ENCODE results near the gene PNMA6F.
A peak's percentile ranks its signal among the peaks of the same experiment; 100 is the strongest.
"Not testable (repeated sequence)": the region's sequence is repeated elsewhere in the genome, so short reads cannot be mapped to it uniquely, and the experiment has no call there.

The PNMA6F gene

GRCh38 chrX:153334654-153335295 is 13.2 kb upstream of the PNMA6F start:
- DNase-seq: no peak

GRCh38 chrX:153333821-153334653 is 12.5 kb upstream of the PNMA6F start, which contains the start of gene ZNF275:
TSS of gene ZNF275 (plus strand) at chrX:153334153. CDS start at chrX:153336680, 2,527 bp downstream.
- DNase-seq: peak; percentile 82 to 85

- no peak for DNase-seq
Observed at GRCh38 chrX:153333266-153333665, 11.7 kb upstream of the PNMA6F start.

- DNase-seq: no peak
Observed at GRCh38 chrX:153327561-153327960, 6.0 kb upstream of the PNMA6F start.

GRCh38 chrX:153320555-153321184 is 897 bp downstream of the PNMA6F start:
- DNase-seq: no peak

- DNase-seq: not testable (repeated sequence)
Observed at GRCh38 chrX:153320047-153320443, 1.5 kb downstream of the PNMA6F start.

- DNase-seq: no peak
Observed at GRCh38 chrX:153319295-153320046, 2.1 kb downstream of the PNMA6F start.

GRCh38 chrX:153318811-153319210 is 2.8 kb downstream of the PNMA6F start:
- DNase-seq: no peak

GRCh38 chrX:153317996-153318722 is 3.4 kb downstream of the PNMA6F start:
- DNase-seq: no peak

- no peak for DNase-seq
Observed at GRCh38 chrX:153317306-153317705, 4.3 kb downstream of the PNMA6F start.

GRCh38 chrX:153312842-153313241 is 8.7 kb downstream of the PNMA6F start:
- DNase-seq: no peak

- DNase-seq: no peak
Observed at GRCh38 chrX:153312041-153312440, 9.5 kb downstream of the PNMA6F start.

- no peak for DNase-seq
Observed at GRCh38 chrX:153310901-153311300, 10.7 kb downstream of the PNMA6F start.

GRCh38 chrX:153307276-153308178 is 14.0 kb downstream of the PNMA6F start:
- DNase-seq: no peak

- DNase-seq: no peak
Observed at GRCh38 chrX:153306527-153307115, 14.9 kb downstream of the PNMA6F start.

- no peak for DNase-seq
Observed at GRCh38 chrX:153305972-153306371, 15.6 kb downstream of the PNMA6F start.

GRCh38 chrX:153304988-153305736 is 16.4 kb downstream of the PNMA6F start:
- DNase-seq: no peak

- no peak for DNase-seq
Observed at GRCh38 chrX:153303276-153304262, 18.0 kb downstream of the PNMA6F start.

GRCh38 chrX:153302796-153303195 is 18.8 kb downstream of the PNMA6F start:
- DNase-seq: no peak
